Activated CD4-positive, alpha-beta T cell treated with anti-CD3 and anti-CD28 coated beads for 48 hours (primary cell): ENCODE measurements around the gene UGCG.
"Not testable (repeated sequence)": the region's sequence is repeated elsewhere in the genome, so short reads cannot be mapped to it uniquely, and the experiment has no call there.

ENCODE experiments used
- DNase-seq: peaks from one replicate; pipeline ENCODE4 v3.0.0-alpha.2; 2020

Gene UGCG

GRCh38 chr9:111895996-111896941, at the start of gene UGCG:
Gene UGCG (plus strand): TSS chr9:111896814. CDS start chr9:111897216, 402 bp downstream.
- DNase-seq = peak; percentile 90

DNA sequence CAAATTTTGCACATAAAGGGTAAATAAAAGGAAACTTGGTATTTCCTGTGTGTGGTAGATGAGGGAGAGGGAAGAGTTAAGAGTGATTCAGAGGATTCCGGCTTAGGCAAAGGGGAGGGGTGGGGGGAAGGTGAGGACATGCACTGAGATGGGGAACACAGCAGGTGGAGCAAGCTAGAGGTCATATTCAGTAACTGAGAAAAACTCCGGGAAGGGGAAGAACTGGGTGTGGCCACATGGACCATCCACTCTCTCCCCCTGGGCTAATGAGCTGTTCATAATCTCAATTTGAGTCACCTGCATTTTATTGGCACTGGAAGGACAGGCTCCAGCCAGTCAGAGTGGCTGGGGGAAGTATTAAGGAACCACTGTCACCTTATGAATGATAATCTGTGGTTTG, 45.1 kb upstream of the UGCG start:
- DNase-seq = no peak

DNA sequence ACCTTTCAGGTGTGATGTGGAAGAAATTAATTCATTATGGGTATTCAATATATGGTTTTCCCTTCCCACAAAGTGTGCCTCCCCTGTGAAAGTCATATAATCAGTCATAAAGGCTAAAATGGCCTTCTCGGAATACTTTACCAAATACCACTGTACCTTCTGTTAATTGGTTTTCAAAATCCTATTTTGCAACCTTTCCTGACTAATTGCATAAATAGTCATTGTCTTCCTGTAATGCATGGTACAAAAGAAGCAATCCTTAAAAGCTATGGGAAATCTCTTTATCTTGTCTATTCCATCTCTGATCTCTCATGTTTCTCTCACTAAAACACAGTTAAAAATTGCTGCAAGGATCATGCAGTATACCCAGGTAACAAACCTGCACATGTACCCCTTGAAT, 44.3 kb upstream of the UGCG start:
- no peak for DNase-seq

DNA sequence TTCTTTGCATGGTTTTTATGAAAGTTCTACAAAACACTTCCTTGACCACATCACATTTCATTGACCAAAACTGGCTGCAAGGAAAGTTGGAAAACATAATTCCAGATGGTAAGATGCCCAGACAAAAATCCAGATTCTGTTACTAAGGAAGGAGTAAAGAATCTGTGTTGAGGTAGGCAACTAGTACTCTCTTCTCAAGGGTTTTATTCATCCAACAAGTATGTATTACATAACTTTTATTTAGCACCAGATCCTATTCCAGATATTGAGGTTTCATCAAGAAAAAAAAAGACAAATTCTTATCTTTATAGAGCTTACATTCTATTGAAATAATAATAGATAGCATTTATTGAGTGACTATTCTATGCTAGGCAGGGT, 43.2 kb upstream of the UGCG start:
- no peak for DNase-seq

DNA sequence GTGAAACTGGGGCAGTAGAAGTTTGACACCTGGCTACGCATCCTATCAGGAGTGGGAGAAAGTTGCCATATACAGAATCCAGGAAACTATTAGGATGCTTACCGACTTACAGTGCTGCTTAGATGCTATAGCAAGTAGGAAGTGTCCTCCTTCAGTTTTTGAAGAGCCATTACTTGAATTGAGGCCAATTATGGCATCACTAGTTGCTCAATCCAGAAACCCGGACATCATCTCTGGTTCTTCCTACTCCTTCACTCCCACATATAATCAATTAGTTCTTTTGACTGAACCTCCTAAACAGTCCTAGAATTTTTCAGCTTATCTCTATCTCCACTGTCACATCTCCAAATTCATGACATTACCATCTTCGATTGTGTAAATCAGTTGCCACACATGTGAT, 41.8 kb upstream of the UGCG start:
- no peak for DNase-seq

GRCh38 chr9:111857555-111858211, 38.9 kb upstream of the UGCG start:
- no peak for DNase-seq

GRCh38 chr9:111860443-111860842, 36.2 kb upstream of the UGCG start:
- DNase-seq = no peak

DNA sequence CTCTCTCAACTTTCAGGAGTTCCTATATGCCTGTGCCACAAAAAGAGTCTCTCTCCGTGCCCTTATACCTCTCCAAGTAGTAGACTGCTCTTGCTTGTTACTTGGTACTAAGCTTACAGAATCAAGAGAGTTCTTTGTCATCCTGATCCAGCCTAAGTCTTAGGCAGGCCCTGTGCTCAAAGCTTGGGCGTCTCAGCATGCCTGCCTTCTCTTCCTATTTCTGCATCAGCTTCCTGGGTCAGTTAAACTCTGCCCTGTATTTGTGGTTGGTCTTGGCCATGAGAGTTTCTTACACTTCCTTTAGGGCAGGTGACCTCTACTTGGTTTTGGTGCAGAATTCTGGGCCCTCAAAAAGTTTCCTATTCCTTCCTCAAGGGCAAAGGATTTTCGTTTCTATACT, 33.0 kb upstream of the UGCG start:
- DNase-seq = no peak

DNA sequence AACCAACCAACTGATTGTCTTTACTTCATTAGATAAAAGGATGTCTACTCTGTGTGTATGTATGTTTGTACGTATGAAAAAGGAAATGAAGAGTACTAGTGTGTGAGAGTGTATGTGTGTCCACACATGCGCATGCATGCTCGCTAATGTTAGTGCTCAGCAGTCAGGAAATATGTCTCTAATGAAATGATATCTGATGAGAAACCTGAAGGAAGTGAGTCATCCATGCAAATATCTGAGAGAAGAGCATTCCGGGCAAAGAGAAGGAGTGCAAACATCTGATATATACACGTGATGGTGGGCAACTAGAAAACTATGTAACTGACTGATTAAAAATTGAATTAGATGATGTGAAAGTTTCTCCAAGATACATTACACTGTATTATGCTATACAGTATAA, 29.6 kb upstream of the UGCG start:
- no peak for DNase-seq

- no peak for DNase-seq
These were observed 28.1 kb upstream of the UGCG start for GRCh38 chr9:111868475-111868874.

- peak; percentile 44 for DNase-seq
These were observed 25.7 kb upstream of the UGCG start for GRCh38 chr9:111870774-111871498.

DNA sequence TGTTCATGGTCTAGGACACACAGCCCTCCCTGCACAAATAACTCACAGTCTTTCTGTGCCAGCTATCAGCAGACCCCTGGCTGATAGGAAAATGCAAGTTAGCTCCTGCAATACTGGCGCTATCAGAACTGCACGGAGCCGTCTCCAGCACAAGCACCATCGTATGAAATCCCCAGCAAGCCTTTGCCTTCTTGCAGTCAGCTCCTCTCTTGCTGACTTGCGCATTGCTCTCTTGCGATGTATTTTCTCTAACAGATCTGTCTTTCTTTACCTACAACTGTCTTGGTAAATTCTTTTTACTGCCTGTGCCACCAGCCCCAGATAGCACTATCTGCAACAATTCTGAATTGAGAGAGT, 25.1 kb upstream of the UGCG start:
- DNase-seq = no peak

DNA sequence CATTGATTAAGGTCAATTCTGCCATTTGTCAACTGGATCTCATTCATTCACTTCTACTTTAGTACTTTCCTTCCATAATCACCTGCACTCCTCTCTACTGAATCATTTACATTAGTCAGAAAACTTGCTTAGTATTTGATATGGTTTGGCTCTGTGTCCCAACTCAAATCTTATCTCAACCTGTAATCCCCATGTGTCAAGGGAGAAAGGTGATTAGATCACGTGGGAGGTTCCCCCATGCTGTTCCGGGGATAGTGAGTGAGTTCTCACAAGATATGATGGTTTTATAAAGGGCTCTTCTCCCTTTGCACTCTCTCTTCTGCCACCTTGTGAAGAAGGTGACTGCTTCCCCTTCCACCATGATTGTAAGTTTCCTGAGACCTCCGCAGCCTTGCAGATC, 23.7 kb upstream of the UGCG start:
- DNase-seq = no peak

DNA sequence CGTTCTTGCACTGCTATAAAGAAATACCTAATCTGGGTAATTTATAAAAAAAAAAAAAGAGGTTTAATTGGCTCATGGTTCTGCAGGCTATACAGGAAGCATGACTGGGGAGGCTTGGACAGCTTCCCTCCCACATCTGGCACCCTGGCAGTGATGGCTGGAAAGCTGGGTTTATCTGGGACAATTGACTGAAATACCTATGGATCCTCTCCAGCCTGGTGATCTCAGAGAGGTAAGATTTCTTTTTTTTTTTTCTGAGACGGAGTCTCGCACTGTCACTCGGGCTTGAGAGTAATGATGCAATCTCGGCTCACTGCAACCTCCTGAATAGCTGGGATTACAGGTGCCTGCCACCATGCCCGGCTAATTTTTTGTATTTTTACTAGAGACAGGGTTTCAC, 22.7 kb upstream of the UGCG start:
- no peak for DNase-seq

- DNase-seq = no peak
These were observed 22.1 kb upstream of the UGCG start for GRCh38 chr9:111874500-111874899.

DNA sequence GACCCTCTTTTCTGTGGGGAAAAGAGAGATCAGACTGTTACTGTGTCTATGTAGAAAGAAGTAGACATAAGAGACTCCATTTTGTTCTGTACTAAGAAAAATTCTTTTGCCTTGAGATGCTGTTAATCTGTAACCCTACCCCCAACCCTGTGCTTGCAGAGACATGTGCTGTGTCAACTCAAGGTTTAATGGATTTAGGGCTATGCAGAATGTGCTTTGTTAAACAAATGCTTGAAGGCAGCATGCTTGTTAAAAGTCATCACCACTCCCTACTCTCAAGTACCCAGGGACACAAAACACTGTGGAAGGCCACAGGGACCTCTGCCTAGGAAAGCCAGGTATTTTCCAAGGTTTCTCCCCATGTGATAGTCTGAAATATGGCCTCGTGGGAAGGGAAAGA, 21.3 kb upstream of the UGCG start:
- DNase-seq = not testable (repeated sequence)

GRCh38 chr9:111875691-111876090, 20.9 kb upstream of the UGCG start:
- DNase-seq = not testable (repeated sequence)

- no peak for DNase-seq
These were observed 20.4 kb upstream of the UGCG start for GRCh38 chr9:111876179-111876578.

DNA sequence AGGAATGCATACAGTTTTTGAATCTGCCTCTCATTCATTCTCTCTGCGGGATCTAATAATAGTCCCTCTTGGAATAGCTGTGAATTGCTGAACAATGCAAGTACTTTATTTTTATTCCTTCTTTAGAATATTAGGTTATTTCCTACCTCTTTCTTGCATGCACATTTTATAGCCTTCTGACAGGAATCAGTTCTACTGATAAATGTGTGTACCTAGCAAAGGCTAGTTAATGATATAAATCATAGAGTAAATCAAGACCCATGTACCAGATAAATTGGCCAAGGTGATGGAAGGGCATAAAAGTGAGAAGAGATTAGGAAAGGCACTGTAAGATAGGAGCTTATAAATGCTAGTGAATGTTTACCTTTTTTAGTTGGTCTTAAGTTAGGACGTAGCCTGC, 19.2 kb upstream of the UGCG start:
- no peak for DNase-seq

GRCh38 chr9:111878946-111879345, 17.7 kb upstream of the UGCG start:
- no peak for DNase-seq

DNA sequence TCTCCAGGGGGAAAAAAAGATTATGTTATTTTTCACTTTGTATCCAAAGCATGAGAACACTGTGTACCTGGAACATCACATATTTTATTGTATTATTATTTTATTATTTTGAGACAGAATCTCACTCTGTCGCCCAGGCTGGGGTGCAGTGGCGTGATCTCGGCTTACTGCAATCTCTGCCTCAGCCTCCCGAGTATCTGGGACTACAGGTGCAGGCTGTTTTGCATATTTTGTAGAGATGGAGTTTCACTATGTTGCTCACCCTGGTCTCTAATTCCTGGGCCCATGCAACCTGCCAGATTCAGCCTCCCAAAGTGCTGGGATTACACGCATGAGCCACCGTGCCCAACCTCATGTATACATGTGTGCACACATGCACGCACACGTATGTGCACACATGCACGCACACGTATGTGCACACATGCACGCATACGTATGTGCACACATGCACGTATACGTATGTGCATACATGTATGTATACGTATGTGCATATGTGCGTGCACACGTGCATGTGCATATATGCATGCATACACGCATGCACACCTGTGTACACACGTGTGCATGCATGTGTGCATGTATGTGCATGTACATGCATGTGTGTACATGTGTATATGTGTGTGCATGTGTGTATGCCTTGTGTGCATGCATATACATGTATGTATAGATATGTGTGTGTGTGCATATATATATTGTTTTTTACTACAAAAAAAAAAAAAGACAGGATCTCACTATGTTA, 9.5 kb upstream of the UGCG start:
- no peak for DNase-seq

GRCh38 chr9:111890334-111890733, 6.3 kb upstream of the UGCG start:
- no peak for DNase-seq

DNA sequence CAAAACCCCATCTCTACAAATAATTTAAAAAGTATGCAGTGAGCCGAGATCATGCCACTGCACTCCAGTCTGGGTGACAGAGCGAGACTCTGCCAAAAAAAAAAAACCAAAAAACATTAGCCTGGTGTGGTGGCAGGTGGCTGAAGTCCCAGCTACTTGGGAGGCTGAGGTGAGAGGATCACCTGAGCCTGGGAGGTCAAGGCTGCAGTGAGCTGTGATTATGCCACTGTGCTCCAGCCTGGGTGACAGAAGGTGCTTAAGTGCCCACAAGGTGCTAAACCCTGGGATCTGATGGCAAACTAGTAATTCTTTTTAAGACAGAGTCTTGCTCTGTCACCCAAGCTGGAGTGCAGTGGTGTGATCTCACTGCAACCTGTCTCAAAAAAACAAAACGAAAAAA, 5.7 kb upstream of the UGCG start:
- DNase-seq = not testable (repeated sequence)
